Body of pancreas (tissue), 4 donors: ENCODE results near the gene ADCY1.

Experiments used
- POLR2A ChIP-seq, 3 donors: fragments of 450-650 bp; IDR thresholded peaks; one replicate each; pipeline ENCODE4 v1.6.1; 2016; ENCODE audit warnings: antibody characterized with exemption in 3 of 3, mild to moderate bottlenecking in 2 of 3
- TF ChIP-seq, protein P1 (sequence below), 7 experiments: fragments of 450-650 bp in 4 of 7; fragments of 200-600 bp in 3 of 7; sonication (generic) in 3 of 7; IDR thresholded peaks; one replicate each; pipeline ENCODE4 v1.5.1; 2016 to 2019; ENCODE audit warnings: antibody characterized with exemption in 7 of 7

DNA sequence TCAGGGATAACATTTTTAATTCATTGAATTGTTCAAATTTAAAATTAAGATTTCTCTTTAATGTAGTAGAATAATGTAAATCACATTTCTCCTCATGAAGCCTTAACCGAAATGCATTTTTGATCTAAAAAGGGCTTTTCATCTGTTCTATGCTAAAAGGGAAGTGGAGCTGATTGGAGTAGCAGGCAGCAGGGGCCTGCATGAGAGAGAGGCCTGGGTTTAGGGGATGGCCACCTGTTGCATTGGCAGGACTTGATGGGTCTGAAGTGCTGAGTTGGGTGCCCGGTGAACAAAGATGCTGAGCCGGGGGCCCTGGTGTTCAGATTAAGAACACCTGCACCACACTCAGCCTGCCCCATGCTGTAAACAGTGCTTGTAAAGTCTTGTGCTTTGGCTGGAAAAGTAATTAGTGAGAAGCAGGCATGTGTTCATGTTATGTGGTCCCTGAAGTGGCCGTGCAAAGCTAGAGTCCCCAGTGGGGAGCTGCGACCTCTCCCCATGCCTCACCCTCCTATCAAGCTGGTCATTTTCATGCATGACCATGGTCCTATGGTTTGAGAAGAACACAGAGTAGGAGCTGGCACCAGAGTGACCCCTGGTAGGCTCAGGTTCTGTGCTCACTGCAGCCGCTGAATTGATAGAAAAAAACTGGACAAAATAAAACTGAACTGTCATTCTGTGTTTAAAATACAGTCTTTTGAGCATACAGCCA is 124.3 kb downstream of the ADCY1 start:
- TF ChIP-seq, protein P1, sequence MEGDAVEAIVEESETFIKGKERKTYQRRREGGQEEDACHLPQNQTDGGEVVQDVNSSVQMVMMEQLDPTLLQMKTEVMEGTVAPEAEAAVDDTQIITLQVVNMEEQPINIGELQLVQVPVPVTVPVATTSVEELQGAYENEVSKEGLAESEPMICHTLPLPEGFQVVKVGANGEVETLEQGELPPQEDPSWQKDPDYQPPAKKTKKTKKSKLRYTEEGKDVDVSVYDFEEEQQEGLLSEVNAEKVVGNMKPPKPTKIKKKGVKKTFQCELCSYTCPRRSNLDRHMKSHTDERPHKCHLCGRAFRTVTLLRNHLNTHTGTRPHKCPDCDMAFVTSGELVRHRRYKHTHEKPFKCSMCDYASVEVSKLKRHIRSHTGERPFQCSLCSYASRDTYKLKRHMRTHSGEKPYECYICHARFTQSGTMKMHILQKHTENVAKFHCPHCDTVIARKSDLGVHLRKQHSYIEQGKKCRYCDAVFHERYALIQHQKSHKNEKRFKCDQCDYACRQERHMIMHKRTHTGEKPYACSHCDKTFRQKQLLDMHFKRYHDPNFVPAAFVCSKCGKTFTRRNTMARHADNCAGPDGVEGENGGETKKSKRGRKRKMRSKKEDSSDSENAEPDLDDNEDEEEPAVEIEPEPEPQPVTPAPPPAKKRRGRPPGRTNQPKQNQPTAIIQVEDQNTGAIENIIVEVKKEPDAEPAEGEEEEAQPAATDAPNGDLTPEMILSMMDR (IDR thresholded peaks at IDR 0.05), result no peak
- TF ChIP-seq POLR2A (IDR thresholded peaks at IDR 0.05), result no peak
